Endothelial cell (in vitro differentiated cells): ENCODE measurements around the gene ERLEC1. TPM values are rescaled to one million over a fixed set of nuclear protein-coding genes. Genes with fewer than 3 reads are reported as not detected.

Experiments
- DNase-seq: peaks from one replicate; pipeline ENCODE4 v3.0.0; 2021; ENCODE audit warnings: low spot score
- H3K27ac Mint-ChIP-seq: one replicate; pipeline ENCODE4 v1.8.0; 2021; ENCODE audit warnings: mixed read lengths, inconsistent platforms; ENCODE audit not compliant: unreplicated experiment
- H3K27me3 Mint-ChIP-seq: one replicate; pipeline ENCODE4 v1.8.0; 2021; ENCODE audit warnings: mild to moderate bottlenecking, moderate library complexity, mixed read lengths, inconsistent platforms; ENCODE audit not compliant: unreplicated experiment
- H3K36me3 Mint-ChIP-seq: one replicate; pipeline ENCODE4 v1.8.0; 2021; ENCODE audit warnings: mild to moderate bottlenecking, low read depth, mixed read lengths, inconsistent platforms; ENCODE audit not compliant: unreplicated experiment
- H3K4me1 Mint-ChIP-seq: one replicate; pipeline ENCODE4 v1.8.0; 2021; ENCODE audit warnings: mild to moderate bottlenecking, mixed read lengths, inconsistent platforms; ENCODE audit not compliant: unreplicated experiment
- H3K4me3 Mint-ChIP-seq: one replicate; pipeline ENCODE4 v1.8.0; 2021; ENCODE audit warnings: mild to moderate bottlenecking, mixed read lengths, inconsistent platforms; ENCODE audit not compliant: unreplicated experiment
- H3K9me3 Mint-ChIP-seq: one replicate; pipeline ENCODE4 v1.8.0; 2021; ENCODE audit warnings: mixed read lengths, inconsistent platforms; ENCODE audit not compliant: unreplicated experiment
- total RNA-seq: library from RNA; stranded (reverse); fragmentation: NEBNext Ultra II Directional; extraction: Animal tissue kit (Norgen Biotek cat#: 25700); gene quantifications from one replicate; pipeline ENCODE4 v1.2.1, GENCODE V29; 2021; ENCODE audit not compliant: unreplicated experiment
- TF ChIP-seq, protein P1 (sequence below): fragments of 200-600 bp; sonication (generic); IDR thresholded peaks from one replicate; pipeline ENCODE4 v1.5.0; 2021; ENCODE audit warnings: antibody characterized with exemption; ENCODE audit not compliant: unreplicated experiment

ERLEC1 gene
- total RNA-seq, 1 donor from 2014 or later, result 31.0 TPM

DNA sequence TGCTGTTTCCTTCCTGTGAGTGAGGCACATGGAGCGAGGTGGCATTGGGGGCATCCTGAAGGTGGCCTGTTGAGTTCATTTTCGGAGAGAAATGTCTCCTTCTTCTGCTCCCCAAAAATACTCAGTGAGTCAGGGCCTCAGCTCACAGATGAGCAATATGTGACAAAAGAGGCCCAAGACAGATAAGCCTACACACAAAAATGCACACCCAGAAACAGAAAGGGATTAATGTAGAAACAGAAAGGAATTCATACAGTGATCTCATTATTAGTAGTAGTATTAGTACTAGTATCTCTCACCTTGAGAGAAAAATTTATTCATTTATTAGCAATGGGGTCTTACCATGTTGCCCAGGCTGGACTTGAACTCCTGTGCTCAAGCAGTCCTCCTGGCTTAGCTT lies 67.8 kb downstream of the ERLEC1 start:
- Mint-ChIP-seq H3K36me3 (peaks cover 41% of the 10 kb centered on the region), H3K9me3 (no peaks in the 10 kb centered on the region), H3K4me3 (no peak overlapping the region), H3K4me1 (peaks cover 16% of the 10 kb centered on the region), H3K27me3 (peaks cover 6% of the 10 kb centered on the region), H3K27ac (no peak overlapping the region)
- DNase-seq, result no peak
- TF ChIP-seq, protein P1, sequence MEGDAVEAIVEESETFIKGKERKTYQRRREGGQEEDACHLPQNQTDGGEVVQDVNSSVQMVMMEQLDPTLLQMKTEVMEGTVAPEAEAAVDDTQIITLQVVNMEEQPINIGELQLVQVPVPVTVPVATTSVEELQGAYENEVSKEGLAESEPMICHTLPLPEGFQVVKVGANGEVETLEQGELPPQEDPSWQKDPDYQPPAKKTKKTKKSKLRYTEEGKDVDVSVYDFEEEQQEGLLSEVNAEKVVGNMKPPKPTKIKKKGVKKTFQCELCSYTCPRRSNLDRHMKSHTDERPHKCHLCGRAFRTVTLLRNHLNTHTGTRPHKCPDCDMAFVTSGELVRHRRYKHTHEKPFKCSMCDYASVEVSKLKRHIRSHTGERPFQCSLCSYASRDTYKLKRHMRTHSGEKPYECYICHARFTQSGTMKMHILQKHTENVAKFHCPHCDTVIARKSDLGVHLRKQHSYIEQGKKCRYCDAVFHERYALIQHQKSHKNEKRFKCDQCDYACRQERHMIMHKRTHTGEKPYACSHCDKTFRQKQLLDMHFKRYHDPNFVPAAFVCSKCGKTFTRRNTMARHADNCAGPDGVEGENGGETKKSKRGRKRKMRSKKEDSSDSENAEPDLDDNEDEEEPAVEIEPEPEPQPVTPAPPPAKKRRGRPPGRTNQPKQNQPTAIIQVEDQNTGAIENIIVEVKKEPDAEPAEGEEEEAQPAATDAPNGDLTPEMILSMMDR, result no peak

DNA sequence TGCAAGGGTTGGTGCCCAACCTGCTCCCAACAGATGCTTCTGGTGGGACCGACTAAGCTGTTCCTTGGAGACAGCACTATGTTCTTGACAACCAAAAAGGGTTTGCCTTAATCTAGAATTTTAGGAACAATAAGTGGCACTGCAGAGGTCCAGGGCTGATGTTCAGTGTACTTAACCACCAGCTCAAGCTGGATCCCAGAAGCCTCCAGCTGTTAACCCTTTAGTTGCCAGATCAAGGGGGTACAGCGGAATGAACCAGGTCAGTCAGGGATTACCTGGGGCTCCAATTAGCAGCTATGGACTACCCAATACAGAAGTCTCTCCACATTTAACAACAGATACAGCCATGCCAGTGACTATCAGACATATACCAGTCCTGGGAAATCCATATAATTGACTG lies 69.4 kb downstream of the ERLEC1 start:
- peaks cover 28% of the 10 kb centered on the region for H3K4me1 Mint-ChIP-seq
- H3K27me3 Mint-ChIP-seq, result peaks cover 6% of the 10 kb centered on the region
- peaks cover 41% of the 10 kb centered on the region for H3K36me3 Mint-ChIP-seq
- no peak overlapping the region for H3K4me3 Mint-ChIP-seq
- H3K9me3 Mint-ChIP-seq, result no peaks in the 10 kb centered on the region
- no peak for DNase-seq
- no peak overlapping the region for H3K27ac Mint-ChIP-seq
- TF ChIP-seq, protein P1, result no peak

- peaks cover 29% of the 10 kb centered on the region for H3K36me3 Mint-ChIP-seq
- TF ChIP-seq, protein P1, result no peak
- peaks cover 6% of the 10 kb centered on the region for H3K27me3 Mint-ChIP-seq
- DNase-seq, result peak; percentile 28
- H3K9me3 Mint-ChIP-seq, result no peaks in the 10 kb centered on the region
- H3K4me3 Mint-ChIP-seq, result no peak within 1 kb of the TSS
- H3K27ac Mint-ChIP-seq, result peak within 1 kb of the TSS; percentile 39
- H3K4me1 Mint-ChIP-seq, result peaks cover 28% of the 10 kb centered on the region
Measured at GRCh38 chr2:53859206-53860181, 72.7 kb downstream of the ERLEC1 start, which contains the start of gene GPR75. Gene GPR75 (minus strand): TSS chr2:53859967. CDS start chr2:53854756, 5,211 bp downstream.

GRCh38 chr2:53861824-53862223 lies 75.0 kb downstream of the ERLEC1 start:
- H3K27ac Mint-ChIP-seq, result no peak overlapping the region
- TF ChIP-seq, protein P1, result no peak
- H3K36me3 Mint-ChIP-seq, result peaks cover 30% of the 10 kb centered on the region
- H3K27me3 Mint-ChIP-seq, result peaks cover 6% of the 10 kb centered on the region
- no peak for DNase-seq
- H3K4me3 Mint-ChIP-seq, result no peak overlapping the region
- H3K4me1 Mint-ChIP-seq, result peaks cover 28% of the 10 kb centered on the region
- no peaks in the 10 kb centered on the region for H3K9me3 Mint-ChIP-seq
